Measurements from ENCODE around the gene MYO9A.
"Not testable (repeated sequence)": the region's sequence is repeated elsewhere in the genome, so short reads cannot be mapped to it uniquely, and the experiment has no call there.

MYO9A gene

GRCh38 chr15:71892335-71892734 is 225.6 kb downstream of the MYO9A start:
- H3K4me3 ChIP-seq (ENCODE audit: low read length): no peak overlapping the region
- no peak overlapping the region for H3K9ac ChIP-seq (ENCODE audit: low read length)
- no peaks in the 10 kb centered on the region for H3K27me3 ChIP-seq (ENCODE audit: control insufficient read depth, insufficient read depth, low read length)
- H3K36me3 ChIP-seq (ENCODE audit: control insufficient read depth, insufficient read depth, low read length): no peaks in the 10 kb centered on the region
- no peak overlapping the region for H3K27ac ChIP-seq (ENCODE audit: low read depth, low read length)
- H3K4me1 ChIP-seq (ENCODE audit: control insufficient read depth, insufficient read depth, low read length): no peaks in the 10 kb centered on the region

DNA sequence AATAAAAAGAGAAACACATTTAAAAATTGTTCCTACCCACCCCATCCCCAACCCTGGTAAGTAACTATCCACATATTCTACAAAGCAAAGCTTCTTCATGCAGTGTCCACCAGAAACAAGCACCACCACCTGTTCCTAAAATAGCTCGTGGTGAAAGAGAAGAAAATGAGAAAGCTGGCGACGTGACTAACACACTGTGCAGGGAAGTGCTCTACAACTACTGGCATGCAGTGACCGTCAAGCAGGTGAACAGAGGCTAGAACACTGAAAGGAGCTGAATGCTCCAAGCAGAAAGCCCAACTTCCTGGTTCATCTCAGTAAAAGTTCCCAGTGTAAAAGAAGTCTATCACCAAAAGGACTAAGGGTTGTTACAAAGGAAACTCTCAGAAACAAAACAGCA is 226.9 kb downstream of the MYO9A start:
- Histone ChIP-seq H3K9ac (ENCODE audit: low read length) (no peak overlapping the region), H3K27me3 (ENCODE audit: control insufficient read depth, insufficient read depth, low read length) (no peaks in the 10 kb centered on the region), H3K27ac (ENCODE audit: low read depth, low read length) (no peak overlapping the region), H3K4me3 (ENCODE audit: low read length) (no peak overlapping the region), H3K36me3 (ENCODE audit: control insufficient read depth, insufficient read depth, low read length) (no peaks in the 10 kb centered on the region), H3K4me1 (ENCODE audit: control insufficient read depth, insufficient read depth, low read length) (no peaks in the 10 kb centered on the region)

GRCh38 chr15:71889947-71890346 is 228.0 kb downstream of the MYO9A start:
- Histone ChIP-seq H3K4me1 (ENCODE audit: control insufficient read depth, insufficient read depth, low read length) (no peaks in the 10 kb centered on the region), H3K36me3 (ENCODE audit: control insufficient read depth, insufficient read depth, low read length) (no peaks in the 10 kb centered on the region), H3K27me3 (ENCODE audit: control insufficient read depth, insufficient read depth, low read length) (no peaks in the 10 kb centered on the region), H3K9ac (ENCODE audit: low read length) (no peak overlapping the region), H3K27ac (ENCODE audit: low read depth, low read length) (no peak overlapping the region), H3K4me3 (ENCODE audit: low read length) (no peak overlapping the region)

DNA sequence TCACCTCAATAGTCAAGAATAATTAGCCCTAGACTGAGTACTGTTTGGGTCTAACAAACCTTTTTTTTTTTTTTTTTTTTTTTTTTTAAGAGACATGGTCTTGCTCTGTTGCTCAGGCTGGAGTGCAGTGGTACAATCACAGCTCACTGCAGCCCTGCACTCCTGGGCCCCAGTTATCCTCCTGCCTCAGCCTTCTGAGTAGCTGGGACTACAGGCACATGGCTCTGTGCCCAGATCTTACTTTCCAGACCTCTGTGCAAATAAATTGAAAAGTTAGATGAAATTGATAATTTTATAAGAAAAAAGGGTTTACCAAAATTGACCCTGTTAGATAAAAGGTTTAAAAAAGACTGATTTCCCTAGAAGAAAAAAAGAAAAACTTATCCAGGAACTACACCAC is 228.6 kb downstream of the MYO9A start:
- H3K36me3 ChIP-seq (ENCODE audit: control insufficient read depth, insufficient read depth, low read length): no peaks in the 10 kb centered on the region
- H3K9ac ChIP-seq (ENCODE audit: low read length): no peak overlapping the region
- H3K4me1 ChIP-seq (ENCODE audit: control insufficient read depth, insufficient read depth, low read length): no peaks in the 10 kb centered on the region
- no peak overlapping the region for H3K27ac ChIP-seq (ENCODE audit: low read depth, low read length)
- no peak overlapping the region for H3K4me3 ChIP-seq (ENCODE audit: low read length)
- H3K27me3 ChIP-seq (ENCODE audit: control insufficient read depth, insufficient read depth, low read length): no peaks in the 10 kb centered on the region

DNA sequence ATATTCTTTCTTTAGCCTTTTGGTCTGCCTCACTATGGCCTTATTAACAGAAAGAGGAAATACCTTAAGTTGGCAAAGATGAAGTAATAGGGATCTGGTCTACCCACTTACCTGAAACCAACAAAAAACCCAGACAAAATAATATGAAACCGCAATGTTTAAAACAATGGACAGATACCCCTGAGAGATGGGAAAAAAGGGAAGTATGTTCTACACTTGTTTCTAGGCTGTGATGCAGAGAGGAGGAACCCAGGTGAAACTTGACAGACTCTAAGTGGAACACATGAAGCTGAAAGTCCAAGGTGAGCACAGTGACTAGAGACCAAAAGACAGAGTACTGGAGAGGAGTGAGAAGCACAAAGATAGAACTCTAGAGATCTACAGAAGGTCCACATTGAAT is 229.2 kb downstream of the MYO9A start:
- Histone ChIP-seq H3K27ac (ENCODE audit: low read depth, low read length) (no peak overlapping the region), H3K4me1 (ENCODE audit: control insufficient read depth, insufficient read depth, low read length) (no peaks in the 10 kb centered on the region), H3K36me3 (ENCODE audit: control insufficient read depth, insufficient read depth, low read length) (no peaks in the 10 kb centered on the region), H3K4me3 (ENCODE audit: low read length) (no peak overlapping the region), H3K27me3 (ENCODE audit: control insufficient read depth, insufficient read depth, low read length) (no peaks in the 10 kb centered on the region), H3K9ac (ENCODE audit: low read length) (no peak overlapping the region)

- Histone ChIP-seq H3K36me3 (ENCODE audit: control insufficient read depth, insufficient read depth, low read length) (no peaks in the 10 kb centered on the region), H3K27ac (ENCODE audit: low read depth, low read length) (no peak overlapping the region), H3K4me1 (ENCODE audit: control insufficient read depth, insufficient read depth, low read length) (no peaks in the 10 kb centered on the region), H3K9ac (ENCODE audit: low read length) (no peak overlapping the region), H3K4me3 (ENCODE audit: low read length) (no peak overlapping the region), H3K27me3 (ENCODE audit: control insufficient read depth, insufficient read depth, low read length) (no peaks in the 10 kb centered on the region)
Observed at GRCh38 chr15:71885390-71885789, 232.6 kb downstream of the MYO9A start.

- H3K4me3 ChIP-seq (ENCODE audit: low read length): no peak overlapping the region
- H3K36me3 ChIP-seq (ENCODE audit: control insufficient read depth, insufficient read depth, low read length): no peaks in the 10 kb centered on the region
- no peaks in the 10 kb centered on the region for H3K27me3 ChIP-seq (ENCODE audit: control insufficient read depth, insufficient read depth, low read length)
- no peak overlapping the region for H3K27ac ChIP-seq (ENCODE audit: low read depth, low read length)
- no peaks in the 10 kb centered on the region for H3K4me1 ChIP-seq (ENCODE audit: control insufficient read depth, insufficient read depth, low read length)
- no peak overlapping the region for H3K9ac ChIP-seq (ENCODE audit: low read length)
Observed at GRCh38 chr15:71883447-71883846, 234.5 kb downstream of the MYO9A start.

DNA sequence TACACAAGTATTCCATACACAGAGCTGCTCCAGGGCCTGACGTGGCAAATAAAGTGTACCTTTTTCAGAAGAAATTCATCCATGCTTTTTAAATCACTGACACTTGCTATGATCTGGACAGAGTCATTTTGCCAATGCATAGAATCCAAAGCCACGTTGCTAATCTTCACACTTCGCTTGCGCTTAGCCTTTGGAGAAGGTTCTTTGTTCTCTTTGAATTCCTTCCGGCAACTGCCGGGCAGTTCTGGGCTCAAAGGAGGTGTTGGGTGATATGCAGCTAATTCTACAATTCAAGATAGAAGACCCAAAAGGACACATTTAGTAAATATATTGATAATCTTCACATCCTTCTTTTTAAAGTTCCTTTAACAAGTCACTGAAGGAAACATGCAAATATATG is 237.7 kb downstream of the MYO9A start:
- Histone ChIP-seq H3K4me3 (ENCODE audit: low read length) (no peak overlapping the region), H3K27me3 (ENCODE audit: control insufficient read depth, insufficient read depth, low read length) (no peaks in the 10 kb centered on the region), H3K9ac (ENCODE audit: low read length) (no peak overlapping the region), H3K27ac (ENCODE audit: low read depth, low read length) (no peak overlapping the region), H3K36me3 (ENCODE audit: control insufficient read depth, insufficient read depth, low read length) (no peaks in the 10 kb centered on the region), H3K4me1 (ENCODE audit: control insufficient read depth, insufficient read depth, low read length) (no peaks in the 10 kb centered on the region)

DNA sequence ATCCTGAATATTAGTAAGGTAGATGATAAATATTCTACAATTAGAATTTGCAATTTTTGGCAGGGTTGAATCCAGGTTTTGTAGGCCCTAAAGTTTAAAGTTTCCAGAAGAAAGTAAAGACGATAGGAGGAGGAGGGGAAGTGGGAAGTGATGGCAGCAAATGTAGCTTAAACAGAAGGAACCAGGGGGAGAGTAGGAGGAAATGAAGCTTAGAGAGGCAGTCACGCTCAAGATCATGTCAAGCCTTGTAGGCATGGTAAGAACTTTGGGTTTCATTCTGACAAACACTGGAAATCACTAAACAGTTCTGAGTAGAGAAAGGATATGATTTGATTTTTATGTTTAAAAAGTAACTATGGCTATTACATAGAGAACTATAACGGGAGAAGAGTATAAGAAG is 243.7 kb downstream of the MYO9A start:
- Histone ChIP-seq H3K9ac (ENCODE audit: low read length) (no peak overlapping the region), H3K27ac (ENCODE audit: low read depth, low read length) (no peak overlapping the region), H3K27me3 (ENCODE audit: control insufficient read depth, insufficient read depth, low read length) (no peaks in the 10 kb centered on the region), H3K4me1 (ENCODE audit: control insufficient read depth, insufficient read depth, low read length) (no peaks in the 10 kb centered on the region), H3K36me3 (ENCODE audit: control insufficient read depth, insufficient read depth, low read length) (no peaks in the 10 kb centered on the region), H3K4me3 (ENCODE audit: low read length) (no peak overlapping the region)

GRCh38 chr15:71858232-71858631 is 259.7 kb downstream of the MYO9A start:
- H3K36me3 ChIP-seq (ENCODE audit: control insufficient read depth, insufficient read depth, low read length); H3K4me3 ChIP-seq (ENCODE audit: low read length); H3K27ac ChIP-seq (ENCODE audit: low read depth, low read length); H3K9ac ChIP-seq (ENCODE audit: low read length); H3K4me1 ChIP-seq (ENCODE audit: control insufficient read depth, insufficient read depth, low read length); H3K27me3 ChIP-seq (ENCODE audit: control insufficient read depth, insufficient read depth, low read length): not testable (repeated sequence)

- no peak overlapping the region for H3K9ac ChIP-seq (ENCODE audit: low read length)
- no peak overlapping the region for H3K4me3 ChIP-seq (ENCODE audit: low read length)
- no peaks in the 10 kb centered on the region for H3K4me1 ChIP-seq (ENCODE audit: control insufficient read depth, insufficient read depth, low read length)
- no peaks in the 10 kb centered on the region for H3K27me3 ChIP-seq (ENCODE audit: control insufficient read depth, insufficient read depth, low read length)
- H3K27ac ChIP-seq (ENCODE audit: low read depth, low read length): no peak overlapping the region
- H3K36me3 ChIP-seq (ENCODE audit: control insufficient read depth, insufficient read depth, low read length): peaks cover 7% of the 10 kb centered on the region
Observed at GRCh38 chr15:71853543-71853942, 264.4 kb downstream of the MYO9A start.

- no peak overlapping the region for H3K4me3 ChIP-seq (ENCODE audit: low read length)
- H3K4me1 ChIP-seq (ENCODE audit: control insufficient read depth, insufficient read depth, low read length): no peaks in the 10 kb centered on the region
- H3K27me3 ChIP-seq (ENCODE audit: control insufficient read depth, insufficient read depth, low read length): no peaks in the 10 kb centered on the region
- H3K27ac ChIP-seq (ENCODE audit: low read depth, low read length): no peak overlapping the region
- no peak overlapping the region for H3K9ac ChIP-seq (ENCODE audit: low read length)
- no peaks in the 10 kb centered on the region for H3K36me3 ChIP-seq (ENCODE audit: control insufficient read depth, insufficient read depth, low read length)
Observed at GRCh38 chr15:71844916-71845315, 273.0 kb downstream of the MYO9A start.

DNA sequence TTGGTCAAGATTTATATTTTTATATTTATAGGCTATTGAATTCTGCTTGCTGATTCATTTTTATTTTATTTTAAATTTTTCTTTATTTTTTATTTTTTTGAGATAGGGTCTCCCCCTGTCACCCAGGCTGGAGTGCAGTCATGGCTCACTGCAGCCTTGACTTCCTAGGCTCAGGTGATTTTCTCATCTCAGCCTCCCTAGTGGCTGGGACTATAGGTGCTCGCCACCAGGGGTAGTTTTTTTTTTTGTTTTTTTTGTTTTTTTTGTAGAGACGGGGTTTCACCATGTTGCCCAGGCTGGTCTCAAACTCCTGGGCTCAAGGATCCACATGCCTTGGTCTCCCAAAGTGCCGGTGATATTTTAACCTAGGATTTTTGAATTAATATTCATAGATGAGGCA is 276.4 kb downstream of the MYO9A start:
- Histone ChIP-seq H3K27ac (ENCODE audit: low read depth, low read length) (no peak overlapping the region), H3K36me3 (ENCODE audit: control insufficient read depth, insufficient read depth, low read length) (no peaks in the 10 kb centered on the region), H3K4me1 (ENCODE audit: control insufficient read depth, insufficient read depth, low read length) (no peaks in the 10 kb centered on the region), H3K9ac (ENCODE audit: low read length) (no peak overlapping the region), H3K4me3 (ENCODE audit: low read length) (no peak overlapping the region), H3K27me3 (ENCODE audit: control insufficient read depth, insufficient read depth, low read length) (no peaks in the 10 kb centered on the region)

GRCh38 chr15:71830981-71831380 is 287.0 kb downstream of the MYO9A start:
- Histone ChIP-seq H3K4me1 (ENCODE audit: control insufficient read depth, insufficient read depth, low read length) (no peaks in the 10 kb centered on the region), H3K27me3 (ENCODE audit: control insufficient read depth, insufficient read depth, low read length) (no peaks in the 10 kb centered on the region), H3K36me3 (ENCODE audit: control insufficient read depth, insufficient read depth, low read length) (peaks cover 24% of the 10 kb centered on the region), H3K27ac (ENCODE audit: low read depth, low read length) (no peak overlapping the region), H3K4me3 (ENCODE audit: low read length) (no peak overlapping the region), H3K9ac (ENCODE audit: low read length) (no peak overlapping the region)
